ENCODE data around the gene SMCO3. TPM values are rescaled to one million over a fixed set of nuclear protein-coding genes. Genes with fewer than 3 reads are reported as not detected.

The SMCO3 gene
- total RNA-seq, 1 donor: under 0.01 TPM

DNA sequence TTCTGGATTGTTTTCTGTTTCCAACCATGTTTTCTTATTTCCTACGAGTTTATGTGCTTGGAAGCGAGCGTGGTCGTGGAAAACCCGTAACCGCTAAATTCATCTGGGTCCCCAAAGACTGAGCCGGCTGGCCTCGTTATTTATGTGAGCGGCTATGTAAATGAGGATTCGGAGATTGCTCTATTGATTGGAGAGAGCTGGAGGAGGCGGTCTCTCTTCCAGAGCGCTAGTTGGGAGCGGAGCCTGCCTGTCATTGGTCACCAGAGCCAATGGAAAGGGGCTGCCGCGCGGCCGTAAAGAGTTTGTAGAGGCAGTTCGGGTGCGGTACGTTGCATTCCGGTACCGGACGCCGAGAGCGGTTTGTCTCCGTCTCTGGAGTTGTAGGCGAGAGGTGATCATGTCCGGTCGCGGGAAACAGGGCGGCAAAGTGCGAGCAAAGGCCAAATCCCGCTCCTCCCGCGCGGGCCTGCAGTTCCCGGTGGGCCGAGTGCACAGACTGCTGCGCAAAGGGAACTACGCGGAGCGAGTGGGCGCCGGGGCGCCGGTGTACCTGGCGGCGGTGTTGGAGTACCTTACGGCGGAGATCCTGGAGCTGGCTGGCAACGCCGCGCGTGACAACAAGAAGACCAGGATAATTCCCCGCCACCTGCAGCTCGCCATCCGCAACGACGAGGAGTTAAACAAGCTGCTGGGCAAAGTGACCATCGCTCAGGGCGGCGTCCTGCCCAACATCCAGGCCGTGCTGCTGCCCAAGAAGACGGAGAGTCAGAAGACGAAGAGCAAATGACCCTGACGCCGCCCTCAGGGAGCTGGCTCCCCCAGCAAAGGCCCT lies 39.7 kb downstream of the SMCO3 start:
- TF ChIP-seq, protein P1, sequence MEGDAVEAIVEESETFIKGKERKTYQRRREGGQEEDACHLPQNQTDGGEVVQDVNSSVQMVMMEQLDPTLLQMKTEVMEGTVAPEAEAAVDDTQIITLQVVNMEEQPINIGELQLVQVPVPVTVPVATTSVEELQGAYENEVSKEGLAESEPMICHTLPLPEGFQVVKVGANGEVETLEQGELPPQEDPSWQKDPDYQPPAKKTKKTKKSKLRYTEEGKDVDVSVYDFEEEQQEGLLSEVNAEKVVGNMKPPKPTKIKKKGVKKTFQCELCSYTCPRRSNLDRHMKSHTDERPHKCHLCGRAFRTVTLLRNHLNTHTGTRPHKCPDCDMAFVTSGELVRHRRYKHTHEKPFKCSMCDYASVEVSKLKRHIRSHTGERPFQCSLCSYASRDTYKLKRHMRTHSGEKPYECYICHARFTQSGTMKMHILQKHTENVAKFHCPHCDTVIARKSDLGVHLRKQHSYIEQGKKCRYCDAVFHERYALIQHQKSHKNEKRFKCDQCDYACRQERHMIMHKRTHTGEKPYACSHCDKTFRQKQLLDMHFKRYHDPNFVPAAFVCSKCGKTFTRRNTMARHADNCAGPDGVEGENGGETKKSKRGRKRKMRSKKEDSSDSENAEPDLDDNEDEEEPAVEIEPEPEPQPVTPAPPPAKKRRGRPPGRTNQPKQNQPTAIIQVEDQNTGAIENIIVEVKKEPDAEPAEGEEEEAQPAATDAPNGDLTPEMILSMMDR (IDR thresholded peaks at IDR 0.05; ENCODE audit: extremely low read depth, low read depth, low read length): no peak
- peaks cover 3% of the 10 kb centered on the region for H4K20me1 ChIP-seq (ENCODE audit: insufficient read depth, low read length)
- no peaks in the 10 kb centered on the region for H3K9me3 ChIP-seq (ENCODE audit: low read depth, low read length)
- H3K4me1 ChIP-seq (ENCODE audit: insufficient read depth, low read length): peaks cover 29% of the 10 kb centered on the region
- no peaks in the 10 kb centered on the region for H3K27me3 ChIP-seq (ENCODE audit: insufficient read depth, low read length)
- H3K79me2 ChIP-seq (ENCODE audit: insufficient read depth, low read length): peaks cover 34% of the 10 kb centered on the region
- peak; percentile 96 for DNase-seq (ENCODE audit: insufficient read length, low spot score, missing footprints)
- peak overlapping the region; percentile 94 for H2AFZ ChIP-seq (ENCODE audit: low read length)
- H3K4me2 ChIP-seq (ENCODE audit: insufficient read depth, low read length): peak overlapping the region; percentile 78
- peak overlapping the region; percentile 87 for H3K27ac ChIP-seq (ENCODE audit: low read depth, low read length)
- peak overlapping the region; percentile 77 for H3K4me3 ChIP-seq (ENCODE audit: insufficient read depth, low read length)
- H3K36me3 ChIP-seq (ENCODE audit: insufficient read depth, low read length): no peaks in the 10 kb centered on the region

GRCh38 chr12:14773685-14774073 lies 40.3 kb downstream of the SMCO3 start:
- DNase-seq (ENCODE audit: insufficient read length, low spot score, missing footprints): no peak
- peaks cover 34% of the 10 kb centered on the region for H3K79me2 ChIP-seq (ENCODE audit: insufficient read depth, low read length)
- peaks cover 31% of the 10 kb centered on the region for H3K4me1 ChIP-seq (ENCODE audit: insufficient read depth, low read length)
- H4K20me1 ChIP-seq (ENCODE audit: insufficient read depth, low read length): peaks cover 3% of the 10 kb centered on the region
- H2AFZ ChIP-seq (ENCODE audit: low read length): peak overlapping the region; percentile 94
- TF ChIP-seq, protein P1 (IDR thresholded peaks at IDR 0.05; ENCODE audit: extremely low read depth, low read depth, low read length): no peak
- H3K4me2 ChIP-seq (ENCODE audit: insufficient read depth, low read length): peak overlapping the region; percentile 78
- H3K36me3 ChIP-seq (ENCODE audit: insufficient read depth, low read length): no peaks in the 10 kb centered on the region
- no peaks in the 10 kb centered on the region for H3K27me3 ChIP-seq (ENCODE audit: insufficient read depth, low read length)
- no peaks in the 10 kb centered on the region for H3K9me3 ChIP-seq (ENCODE audit: low read depth, low read length)
- peak overlapping the region; percentile 77 for H3K4me3 ChIP-seq (ENCODE audit: insufficient read depth, low read length)
- H3K27ac ChIP-seq (ENCODE audit: low read depth, low read length): peak overlapping the region; percentile 87

DNA sequence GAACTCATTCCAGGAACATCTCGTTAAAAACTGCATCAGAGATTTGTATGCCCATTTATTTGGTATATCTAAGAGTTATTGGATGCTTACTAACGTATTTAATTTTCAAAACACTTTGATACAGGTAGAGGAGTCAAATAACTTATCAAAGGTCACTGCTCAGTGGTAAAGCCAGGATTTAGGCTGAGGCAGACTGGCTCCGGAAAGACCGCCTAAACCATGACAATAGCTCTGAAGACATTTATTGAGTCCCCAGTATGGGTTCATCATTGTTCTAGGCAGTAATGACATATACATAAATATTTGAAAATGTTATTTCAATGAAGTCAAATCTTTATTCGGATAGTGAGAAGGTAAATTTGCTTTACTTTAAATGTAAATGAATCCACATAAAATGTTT lies 41.0 kb downstream of the SMCO3 start:
- Histone ChIP-seq H3K79me2 (ENCODE audit: insufficient read depth, low read length) (peaks cover 34% of the 10 kb centered on the region), H4K20me1 (ENCODE audit: insufficient read depth, low read length) (peaks cover 3% of the 10 kb centered on the region), H3K27me3 (ENCODE audit: insufficient read depth, low read length) (no peaks in the 10 kb centered on the region), H2AFZ (ENCODE audit: low read length) (no peak overlapping the region), H3K27ac (ENCODE audit: low read depth, low read length) (no peak overlapping the region), H3K9me3 (ENCODE audit: low read depth, low read length) (no peaks in the 10 kb centered on the region), H3K36me3 (ENCODE audit: insufficient read depth, low read length) (no peaks in the 10 kb centered on the region), H3K4me1 (ENCODE audit: insufficient read depth, low read length) (peaks cover 32% of the 10 kb centered on the region), H3K4me2 (ENCODE audit: insufficient read depth, low read length) (no peak overlapping the region), H3K4me3 (ENCODE audit: insufficient read depth, low read length) (no peak overlapping the region)
- peak; percentile 22 for DNase-seq (ENCODE audit: insufficient read length, low spot score, missing footprints)
- TF ChIP-seq, protein P1 (IDR thresholded peaks at IDR 0.05; ENCODE audit: extremely low read depth, low read depth, low read length): no peak

DNA sequence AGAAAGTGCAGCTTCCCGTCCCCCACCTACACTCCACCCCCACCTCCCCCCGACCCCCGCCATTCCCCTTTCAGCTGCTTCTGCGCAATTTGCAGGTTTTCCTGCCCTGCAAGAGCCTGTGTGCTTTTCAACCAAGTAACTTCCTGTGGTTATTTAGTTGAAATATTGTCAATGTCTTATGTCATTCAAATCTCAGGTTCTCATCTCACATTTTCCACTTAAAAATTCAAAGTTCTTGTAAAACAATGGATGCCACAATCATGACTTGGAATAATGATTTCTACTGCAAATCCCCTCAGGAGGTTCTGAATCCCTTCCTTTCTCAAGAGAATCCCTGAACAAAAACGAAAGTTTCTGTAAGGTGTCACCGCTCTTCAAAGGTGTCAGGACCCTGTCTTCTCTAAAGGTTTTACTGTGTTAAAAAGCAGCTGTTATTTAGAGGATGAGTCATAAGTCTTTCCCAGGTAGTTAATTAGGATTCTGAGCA lies 42.3 kb downstream of the SMCO3 start:
- H2AFZ ChIP-seq (ENCODE audit: low read length): peak overlapping the region; percentile 64
- no peak overlapping the region for H3K27ac ChIP-seq (ENCODE audit: low read depth, low read length)
- H3K79me2 ChIP-seq (ENCODE audit: insufficient read depth, low read length): peaks cover 32% of the 10 kb centered on the region

More for the DNA sequence above, 42.3 kb downstream of the SMCO3 start:
- H3K4me3 ChIP-seq (ENCODE audit: insufficient read depth, low read length): peak overlapping the region; percentile 10
- TF ChIP-seq, protein P1 (IDR thresholded peaks at IDR 0.05; ENCODE audit: extremely low read depth, low read depth, low read length): no peak
- H3K36me3 ChIP-seq (ENCODE audit: insufficient read depth, low read length): no peaks in the 10 kb centered on the region
- DNase-seq (ENCODE audit: insufficient read length, low spot score, missing footprints): peak; percentile 32
- peaks cover 3% of the 10 kb centered on the region for H4K20me1 ChIP-seq (ENCODE audit: insufficient read depth, low read length)
- peak overlapping the region; percentile 99 for H3K4me2 ChIP-seq (ENCODE audit: insufficient read depth, low read length)
- H3K27me3 ChIP-seq (ENCODE audit: insufficient read depth, low read length): no peaks in the 10 kb centered on the region
- H3K4me1 ChIP-seq (ENCODE audit: insufficient read depth, low read length): peaks cover 28% of the 10 kb centered on the region
- no peaks in the 10 kb centered on the region for H3K9me3 ChIP-seq (ENCODE audit: low read depth, low read length)

All from osteoblast (primary cell).